K562 (cell line): ENCODE data around the gene FARP2. TPM values are rescaled to one million over a fixed set of nuclear protein-coding genes. Genes with fewer than 3 reads are reported as not detected.

Experiments used
- CCAR2 ChIP-seq: fragments of 200-400 bp; formaldehyde crosslinking; IDR thresholded peaks from 2 replicates; pipeline ENCODE4 v1.6.1; 2017; ENCODE audit warnings: mild to moderate bottlenecking, low read depth, low read length
- CXXC5 ChIP-seq: fragments of 250-450 bp; sonication (Bioruptor Pico); IDR thresholded peaks from 2 replicates; pipeline ENCODE4 v1.8.0; 2022; ENCODE audit warnings: inconsistent platforms, mild to moderate bottlenecking, moderate library complexity
- ETV1 ChIP-seq: fragments of 450-650 bp; conservative IDR thresholded peaks from 2 replicates; pipeline ENCODE4 v1.6.1; 2016; ENCODE audit warnings: missing genetic modification characterization, control low read depth, low read depth, missing compliant biosample characterization
- MGA ChIP-seq: fragments of 450-650 bp; IDR thresholded peaks from 2 replicates; pipeline ENCODE4 v1.6.1; 2016; ENCODE audit warnings: mild to moderate bottlenecking, moderate library complexity
- PHF20 ChIP-seq: fragments of 450-650 bp; IDR thresholded peaks from 2 replicates; pipeline ENCODE4 v1.6.1; 2018; ENCODE audit not compliant: partially characterized antibody
- TOE1 ChIP-seq, 2 experiments: fragments of 450-650 bp in 1 of 2; sonication (generic) in 1 of 2; formaldehyde crosslinking in 1 of 2; IDR thresholded peaks; 2 replicates each; pipeline versions ENCODE4 v1.7.1 to v1.8.0; 2016 to 2022; ENCODE audit warnings: borderline replicate concordance in 2 of 2, mild to moderate bottlenecking in 2 of 2, antibody characterized with exemption in 1 of 2, inconsistent platforms in 1 of 2, low read depth in 1 of 2, missing genetic modification reagents in 1 of 2, moderate library complexity in 1 of 2
- VEZF1 ChIP-seq: fragments of 200-800 bp; sonication (Bioruptor generic); IDR thresholded peaks from 2 replicates; pipeline ENCODE4 v1.6.1; 2017; ENCODE audit warnings: missing genetic modification characterization, missing compliant biosample characterization
- ZBTB33 ChIP-seq: sonication (generic); formaldehyde crosslinking; IDR thresholded peaks from 2 replicates; pipeline ENCODE4 v1.8.1; 2023; ENCODE audit warnings: mild to moderate bottlenecking, missing genetic modification reagents
- ZNF134 ChIP-seq: fragments of 250-450 bp; sonication (Bioruptor Pico); conservative IDR thresholded peaks from 2 replicates; pipeline ENCODE4 v1.4.0; 2020
- polyA plus RNA-seq, 8 experiments: library from polyadenylated mRNA; depleted of rRNA in 4 of 8; stranded (reverse) in 5 of 8; unstranded in 3 of 8; fragments of >200 nt; fragmentation: Nextera tagmentation in 2 of 8; fragmentation: Illumina TruSeq in 1 of 8; extraction: Ambion mirVana in 2 of 8; extraction: Trizol in 1 of 8; gene quantifications; 2 replicates each; pipeline versions ENCODE4 v1.2.1 to v1.2.3, GENCODE V29; 2011 to 2014; ENCODE audit warnings: inconsistent platforms in 1 of 8, missing spikeins in 1 of 8
- total RNA-seq, 7 experiments: library from RNA; depleted of rRNA in 6 of 7; stranded (reverse); fragments of >200 nt in 6 of 7; fragmentation: Illumina TruSeq in 2 of 7; extraction: Trizol in 2 of 7; gene quantifications; 2 replicates each; pipeline versions ENCODE4 v1.2.1 to v1.2.3, GENCODE V29; 2011 to 2021; ENCODE audit warnings: low replicate concordance in 1 of 7

The FARP2 gene
- total and polyA plus RNA-seq, 9 of the 15 experiments (the other 6 are each of a cell fraction or from before 2014, with no cell fraction given), result 4.1 to 38.1 (median 21.1) TPM

GRCh38 chr2:241315879-241316631 is 40.0 kb upstream of the FARP2 start, which contains the start of gene SEPTIN2 (continued):
- TF ChIP-seq MGA (peak; percentile 49), ETV1 (0 out of 2 replicates have a peak, but pooled peaks have one; percentile 7), PHF20 (peak; percentile 62), VEZF1 (CRISPR knock-in tag) (peak; percentile 71), ZNF134 (CRISPR knock-in tag) (no peak), TOE1 (IDR thresholded peaks at IDR 0.05; ENCODE audit: borderline replicate concordance) (peak; percentile 42), TOE1 (CRISPR knock-in tag; IDR thresholded peaks at IDR 0.05; ENCODE audit: borderline replicate concordance, low read depth) (no peak), ZBTB33 (CRISPR knock-in tag) (0 out of 2 replicates have a peak, but pooled peaks have one; percentile 35), CCAR2 (no peak), CXXC5 (peak; percentile 54; the same call in 1 of the 2 replicates)
